GM08714 (cell line): Measurements from ENCODE around the gene BCLAF1.

Source experiments
- H3K4me3 ChIP-seq: fragments of 200-500 bp; sonication (Bioruptor generic); 2 replicates; pipeline ENCODE4 v1.5.1; 2014; ENCODE audit warnings: mild to moderate bottlenecking, low read length, inconsistent platforms
- ZNF274 ChIP-seq: IDR thresholded peaks from 2 replicates; pipeline ENCODE4 v1.6.1; 2012; ENCODE audit warnings: mild to moderate bottlenecking, low read depth, low read length

The BCLAF1 gene

GRCh38 chr6:136212608-136213007, 77.0 kb downstream of the BCLAF1 start:
- H3K4me3 ChIP-seq = no peak overlapping the region
- TF ChIP-seq ZNF274 = no peak

GRCh38 chr6:136210398-136211165, 79.1 kb downstream of the BCLAF1 start:
- H3K4me3 ChIP-seq = no peak overlapping the region

GRCh38 chr6:136209496-136209895, 80.2 kb downstream of the BCLAF1 start:
- TF ChIP-seq ZNF274 = no peak
- no peak overlapping the region for H3K4me3 ChIP-seq

More at GRCh38 chr6:136210398-136211165, 79.1 kb downstream of the BCLAF1 start:
- TF ChIP-seq ZNF274 = no peak

- no peak for TF ChIP-seq ZNF274
- H3K4me3 ChIP-seq = no peak overlapping the region
These were observed 80.9 kb downstream of the BCLAF1 start for GRCh38 chr6:136208783-136209182.
